ENCODE data around the gene UCN. TPM values are rescaled to one million over a fixed set of nuclear protein-coding genes. Genes with fewer than 3 reads are reported as not detected.

The UCN gene
- total and polyA plus RNA-seq, 10 of the 15 experiments (the other 5 are each of a cell fraction or from before 2014, with no cell fraction given) = 0.10 to 3.8 (median 1.1) TPM; not detected in 1

GRCh38 chr2:27281855-27282559 lies 26.2 kb downstream of the UCN start, which contains the start of gene TRIM54 (continued):
- no peak for TF ChIP-seq IRF3 (IDR thresholded peaks at IDR 0.05)
- TF ChIP-seq EGR1 (IDR thresholded peaks at IDR 0.05; ENCODE audit: borderline replicate concordance in 1 of 2, low read depth in 2 of 2, low read length in 2 of 2) = no peak
- no peak for TF ChIP-seq CHD1 (IDR thresholded peaks at IDR 0.05; ENCODE audit: low read depth, low read length)
- no peak for TF ChIP-seq GABPA (IDR thresholded peaks at IDR 0.05; ENCODE audit: low read depth)
- TF ChIP-seq USF1 (IDR thresholded peaks at IDR 0.05; ENCODE audit: borderline replicate concordance, extremely low read length, insufficient read depth, low read depth, low read length) = no peak
- TF ChIP-seq RAD51 (IDR thresholded peaks at IDR 0.05) = no peak
- no peak for TF ChIP-seq SMAD1 (IDR thresholded peaks at IDR 0.05; ENCODE audit: low read depth, partially characterized antibody)
- TF ChIP-seq MTA2 (IDR thresholded peaks at IDR 0.05; ENCODE audit: low read depth) = no peak

- intact Hi-C loops (cut with micrococcal nuclease; ENCODE audit: unreplicated experiment) = loop anchor here (2.0 to 10.0 kb wide), 2 partner anchors 107 to 321 kb away; no protein-coding TSS in a partner anchor
- ChIA-PET RAD21 (ENCODE audit: unreplicated experiment) (interaction anchor here (0.9 to 4.1 kb wide), 3 partner anchors 16 to 320 kb away, joined by 3 to 25 read pairs (median 16); no protein-coding TSS in a partner anchor), SMC1A (ENCODE audit: uncharacterized antibody, unreplicated experiment) (interaction anchor here (0.8 to 3.9 kb wide), 7 partner anchors 11 to 324 kb away, joined by 3 to 21 read pairs (median 10); no protein-coding TSS in a partner anchor), CTCF (interaction anchor here (0.9 to 9.6 kb wide), 11 partner anchors 9 to 319 kb away, joined by 3 to 132 read pairs (median 14); partner anchors contain the start of gene KHK), POLR2A (interaction anchor here (0.7 kb wide), 1 partner anchor 209 kb away, joined by 3 read pairs; no protein-coding TSS in a partner anchor)
- WGBS (ENCODE audit: insufficient coverage, insufficient replicate concordance, low lambda C conversion rate, missing lambda C conversion rate) = 0% methylated on average over 3 of the region's 3 CpGs
- DNase-seq (ENCODE audit: low read depth, low spot score) (no peak), ATAC-seq (no peak), FAIRE-seq (no peak)
- in situ Hi-C loops (cut with MboI) = loop anchor here (5.0 kb wide), 2 partner anchors 184 to 319 kb away; no protein-coding TSS in a partner anchor
- H3K27ac ChIP-seq (ENCODE audit: control insufficient read depth, insufficient read depth) = no peak overlapping the region
- BruUV-seq (replicated peaks) = no TSS peak
- TF ChIP-seq CBFB (IDR thresholded peaks at IDR 0.05; ENCODE audit: low read depth) (no peak), TCF12 (IDR thresholded peaks at IDR 0.05; ENCODE audit: low read depth, low read length) (no peak)
- no peaks in the 10 kb centered on the region for H3K36me3 ChIP-seq (ENCODE audit: control insufficient read depth in 2 of 2, insufficient read depth in 2 of 2, low read length in 1 of 2)
- no peaks in the 10 kb centered on the region for H3K4me1 ChIP-seq (ENCODE audit: control insufficient read depth, insufficient read depth, low read length)
- H3K4me2 ChIP-seq (ENCODE audit: control insufficient read depth, insufficient read depth) = no peak overlapping the region
- H3K79me2 ChIP-seq (ENCODE audit: control insufficient read depth, insufficient read depth, low read length) = no peaks in the 10 kb centered on the region
- no peaks in the 10 kb centered on the region for H3K9me3 ChIP-seq (replicated peaks; ENCODE audit: control insufficient read depth, insufficient read depth, low read length)
- H4K20me1 ChIP-seq (ENCODE audit: control insufficient read depth, insufficient read depth) = no peaks in the 10 kb centered on the region
- no peak overlapping the region for H2AFZ ChIP-seq (ENCODE audit: control insufficient read depth, low read depth, low read length)
- H3K9ac ChIP-seq (ENCODE audit: control insufficient read depth, insufficient read depth, low read length) = no peak overlapping the region
- H3K27me3 ChIP-seq (replicated peaks in 1 of 2; ENCODE audit: control insufficient read depth in 2 of 2, insufficient read depth in 2 of 2, low read length in 1 of 2) = peaks cover 0 to 6% of the 10 kb centered on the region in 2 experiments; a peak in 2 of 4 replicates
- no peak overlapping the region for H3K4me3 ChIP-seq
Observed at GRCh38 chr2:27281442-27281841, 26.8 kb downstream of the UCN start.

Measured in GM12878 (cell line).